ENCODE measurements around the gene TRIOBP.

TRIOBP gene

DNA sequence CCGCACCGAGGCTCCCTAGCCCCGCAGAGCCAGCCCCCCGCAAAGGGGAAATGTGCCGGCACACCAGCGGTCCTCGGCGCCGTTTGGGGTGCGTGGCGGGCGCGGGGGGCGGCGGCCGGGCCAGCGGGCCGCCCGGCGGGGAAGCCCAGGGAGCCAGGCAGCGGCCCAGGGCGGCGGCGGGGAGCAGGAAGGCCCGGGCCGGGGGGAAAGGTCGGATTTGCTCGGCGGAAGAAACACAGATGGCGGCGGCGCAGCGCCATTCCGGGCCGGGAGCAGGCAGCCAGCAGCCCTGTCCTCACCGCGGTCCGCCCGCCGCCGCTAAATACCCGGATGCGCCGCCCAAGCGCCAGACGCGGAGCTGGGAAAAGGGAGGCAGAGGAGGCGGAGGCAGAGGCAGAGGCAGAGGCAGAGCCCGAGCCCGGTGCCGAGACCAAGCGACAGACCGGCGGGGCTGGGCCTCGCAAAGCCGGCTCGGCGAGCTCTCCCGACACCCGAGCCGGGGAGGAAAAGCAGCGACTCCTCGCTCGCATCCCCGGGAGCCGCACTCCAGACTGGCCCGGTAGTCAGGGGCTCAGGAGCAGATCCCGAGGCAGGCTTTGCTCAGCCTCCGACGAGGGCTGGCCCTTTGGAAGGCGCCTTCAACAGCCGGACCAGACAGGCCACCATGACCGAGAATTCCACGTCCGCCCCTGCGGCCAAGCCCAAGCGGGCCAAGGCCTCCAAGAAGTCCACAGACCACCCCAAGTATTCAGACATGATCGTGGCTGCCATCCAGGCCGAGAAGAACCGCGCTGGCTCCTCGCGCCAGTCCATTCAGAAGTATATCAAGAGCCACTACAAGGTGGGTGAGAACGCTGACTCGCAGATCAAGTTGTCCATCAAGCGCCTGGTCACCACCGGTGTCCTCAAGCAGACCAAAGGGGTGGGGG is 108.3 kb downstream of the TRIOBP start:
- peak; percentile 88 for DNase-seq (ENCODE audit: low read depth)

DNA sequence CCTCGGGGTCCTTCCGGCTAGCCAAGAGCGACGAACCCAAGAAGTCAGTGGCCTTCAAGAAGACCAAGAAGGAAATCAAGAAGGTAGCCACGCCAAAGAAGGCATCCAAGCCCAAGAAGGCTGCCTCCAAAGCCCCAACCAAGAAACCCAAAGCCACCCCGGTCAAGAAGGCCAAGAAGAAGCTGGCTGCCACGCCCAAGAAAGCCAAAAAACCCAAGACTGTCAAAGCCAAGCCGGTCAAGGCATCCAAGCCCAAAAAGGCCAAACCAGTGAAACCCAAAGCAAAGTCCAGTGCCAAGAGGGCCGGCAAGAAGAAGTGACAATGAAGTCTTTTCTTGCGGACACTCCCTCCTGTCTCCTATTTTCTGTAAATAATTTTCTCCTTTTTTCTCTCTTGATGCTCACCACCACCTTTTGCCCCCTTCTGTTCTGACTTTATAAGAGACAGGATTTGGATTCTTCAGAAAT is 109.0 kb downstream of the TRIOBP start:
- DNase-seq (ENCODE audit: low read depth): no peak

DNA sequence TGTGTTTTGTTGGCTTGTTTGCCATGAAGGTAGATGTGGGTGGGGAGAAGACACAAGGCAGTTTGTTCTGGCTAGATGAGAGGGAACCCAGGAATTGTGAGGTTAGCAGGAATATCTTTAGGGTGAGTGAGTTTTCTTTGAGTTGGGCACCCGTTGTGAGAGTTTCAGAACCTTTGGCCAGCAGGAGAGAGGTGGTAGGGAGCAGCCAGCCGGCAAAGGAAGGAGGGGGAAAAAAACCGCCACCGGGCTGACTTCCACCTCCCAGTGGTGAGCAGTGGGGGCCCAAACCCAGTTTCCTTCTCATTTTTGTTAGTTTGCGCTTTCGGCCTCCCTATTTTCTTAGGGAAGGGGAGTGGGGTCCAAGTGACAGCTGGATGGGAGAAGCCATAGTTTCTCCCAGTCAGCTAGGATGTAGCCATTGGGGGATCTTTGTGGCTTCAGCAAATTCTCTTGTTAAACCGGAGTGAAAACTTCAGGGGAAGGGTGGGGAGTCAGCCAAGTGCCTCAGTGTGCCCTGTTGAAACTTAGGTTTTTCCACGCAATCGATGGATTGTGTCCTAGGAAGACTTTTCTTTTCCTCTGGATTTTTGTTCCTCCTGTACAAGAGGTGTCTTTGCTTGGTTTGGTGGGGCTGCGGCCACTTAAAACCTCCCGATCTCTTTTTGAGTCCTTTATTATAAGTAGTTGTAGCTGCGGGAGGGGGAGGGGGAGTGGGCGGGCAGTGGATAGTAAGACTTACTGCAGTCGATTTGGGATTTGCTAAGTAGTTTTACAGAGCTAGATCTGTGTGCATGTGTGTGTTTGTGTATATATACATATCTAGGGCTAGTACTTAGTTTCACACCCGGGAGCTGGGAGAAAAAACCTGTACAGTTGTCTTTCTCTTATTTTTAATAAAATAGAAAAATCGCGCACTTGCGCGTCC is 109.8 kb downstream of the TRIOBP start:
- peak; percentile 82 for DNase-seq (ENCODE audit: low read depth)

DNA sequence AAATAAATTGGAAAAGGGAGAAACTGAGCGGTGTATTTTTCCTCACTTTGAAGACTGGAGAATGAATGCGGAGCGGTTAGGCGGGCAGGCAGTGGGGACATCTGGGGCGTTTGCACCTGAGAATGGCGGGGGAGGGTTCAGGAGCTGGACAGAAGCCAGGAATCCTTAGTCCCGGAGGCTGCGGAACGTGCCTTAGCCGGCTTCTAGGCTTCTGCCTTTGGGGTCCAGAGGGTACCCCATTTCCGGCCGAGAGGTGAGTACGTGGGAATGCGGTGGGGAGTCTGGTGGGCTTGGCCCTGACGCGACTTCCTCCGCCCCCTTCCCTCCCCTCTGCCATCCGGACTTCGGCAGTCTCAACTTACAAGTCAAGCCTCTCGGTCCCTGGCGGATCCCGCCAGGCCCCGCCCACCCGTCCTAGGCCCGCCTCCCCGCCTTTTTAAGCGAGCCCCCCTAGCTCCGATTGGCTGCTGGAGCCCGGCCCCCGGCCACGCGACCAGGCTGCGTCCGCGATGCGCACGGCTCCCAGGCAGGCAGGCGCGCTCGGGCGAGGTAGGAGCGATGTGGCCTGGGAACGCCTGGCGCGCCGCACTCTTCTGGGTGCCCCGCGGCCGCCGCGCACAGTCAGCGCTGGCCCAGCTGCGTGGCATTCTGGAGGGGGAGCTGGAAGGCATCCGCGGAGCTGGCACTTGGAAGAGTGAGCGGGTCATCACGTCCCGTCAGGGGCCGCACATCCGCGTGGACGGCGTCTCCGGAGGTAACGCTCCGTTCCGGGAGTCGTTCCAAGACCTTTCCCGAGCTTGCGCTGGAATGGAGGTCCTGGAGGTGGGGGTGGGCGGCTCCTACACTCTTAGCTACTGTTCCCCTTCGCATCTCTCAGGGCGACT is 110.8 kb downstream of the TRIOBP start, which contains the start of gene GCAT:
TSS of gene GCAT (plus strand) at position 525 of the 884 bp plus-strand sequence. CDS start at position 559, 34 bp downstream.
- DNase-seq (ENCODE audit: low read depth): peak; percentile 97

DNA sequence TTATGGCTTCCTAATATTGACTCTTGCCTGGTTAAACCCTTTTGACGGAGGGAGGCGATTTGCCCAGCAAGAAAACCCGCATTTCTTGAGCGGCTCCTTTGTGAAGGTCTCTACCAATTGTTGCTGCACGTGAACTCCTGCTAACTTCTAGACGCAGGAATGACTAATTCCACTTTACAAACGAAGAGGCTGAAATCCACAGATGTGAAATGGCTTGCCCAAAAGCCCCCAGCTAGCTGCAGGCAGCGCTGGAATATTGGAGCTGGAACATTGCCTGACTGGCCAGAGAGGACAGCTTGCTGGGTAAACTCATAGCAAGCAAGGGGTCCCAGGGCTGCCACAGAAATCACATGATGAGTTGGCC is 111.4 kb downstream of the TRIOBP start:
- peak; percentile 57 for DNase-seq (ENCODE audit: low read depth)

DNA sequence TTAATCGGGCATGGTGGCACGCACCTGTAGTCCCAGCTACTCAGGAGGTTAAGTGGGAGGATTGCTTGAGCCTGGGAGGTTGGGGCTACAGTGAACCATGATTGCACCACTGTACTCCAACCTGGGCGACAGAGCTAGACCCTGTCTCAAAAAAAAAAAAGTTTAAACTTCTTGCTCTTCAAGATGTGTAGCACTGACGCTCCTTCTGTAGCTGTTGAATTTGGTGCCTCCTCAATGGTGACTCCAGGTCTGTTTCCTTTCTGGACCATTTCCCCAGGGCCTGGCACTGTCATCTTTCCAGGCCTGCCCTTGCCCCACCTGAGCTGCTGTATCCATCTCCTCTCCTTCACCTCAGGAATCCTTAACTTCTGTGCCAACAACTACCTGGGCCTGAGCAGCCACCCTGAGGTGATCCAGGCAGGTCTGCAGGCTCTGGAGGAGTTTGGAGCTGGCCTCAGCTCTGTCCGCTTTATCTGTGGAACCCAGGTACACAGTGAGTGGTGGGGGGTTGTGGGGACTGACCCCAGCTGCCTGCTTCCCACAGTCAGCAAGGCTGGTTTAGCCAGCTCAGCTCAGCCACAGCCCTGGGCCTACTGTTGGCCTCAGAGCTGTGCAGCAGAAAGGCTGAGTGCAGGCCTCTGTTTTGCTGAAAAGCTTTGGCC is 113.0 kb downstream of the TRIOBP start:
- DNase-seq (ENCODE audit: low read depth): no peak

DNA sequence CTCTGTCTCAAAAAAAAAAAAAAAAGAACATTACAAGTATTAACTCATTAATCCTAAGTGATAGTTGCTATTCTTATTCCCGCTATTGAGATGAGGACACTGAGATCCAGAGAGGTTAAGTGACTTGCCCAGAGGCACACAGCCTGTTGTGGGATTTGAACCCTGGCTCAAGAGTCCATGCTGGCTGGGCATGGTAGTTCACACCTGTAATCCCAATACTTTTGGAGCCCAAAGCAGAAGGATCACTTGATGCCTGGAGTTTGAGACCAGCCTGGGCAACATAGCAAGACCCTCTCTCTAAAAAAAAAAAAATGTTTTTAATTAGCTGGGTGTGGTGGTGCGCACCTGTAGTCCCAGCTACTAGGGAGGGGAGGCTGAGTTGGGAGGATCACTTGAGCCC is 115.0 kb downstream of the TRIOBP start:
- DNase-seq (ENCODE audit: low read depth): no peak

DNA sequence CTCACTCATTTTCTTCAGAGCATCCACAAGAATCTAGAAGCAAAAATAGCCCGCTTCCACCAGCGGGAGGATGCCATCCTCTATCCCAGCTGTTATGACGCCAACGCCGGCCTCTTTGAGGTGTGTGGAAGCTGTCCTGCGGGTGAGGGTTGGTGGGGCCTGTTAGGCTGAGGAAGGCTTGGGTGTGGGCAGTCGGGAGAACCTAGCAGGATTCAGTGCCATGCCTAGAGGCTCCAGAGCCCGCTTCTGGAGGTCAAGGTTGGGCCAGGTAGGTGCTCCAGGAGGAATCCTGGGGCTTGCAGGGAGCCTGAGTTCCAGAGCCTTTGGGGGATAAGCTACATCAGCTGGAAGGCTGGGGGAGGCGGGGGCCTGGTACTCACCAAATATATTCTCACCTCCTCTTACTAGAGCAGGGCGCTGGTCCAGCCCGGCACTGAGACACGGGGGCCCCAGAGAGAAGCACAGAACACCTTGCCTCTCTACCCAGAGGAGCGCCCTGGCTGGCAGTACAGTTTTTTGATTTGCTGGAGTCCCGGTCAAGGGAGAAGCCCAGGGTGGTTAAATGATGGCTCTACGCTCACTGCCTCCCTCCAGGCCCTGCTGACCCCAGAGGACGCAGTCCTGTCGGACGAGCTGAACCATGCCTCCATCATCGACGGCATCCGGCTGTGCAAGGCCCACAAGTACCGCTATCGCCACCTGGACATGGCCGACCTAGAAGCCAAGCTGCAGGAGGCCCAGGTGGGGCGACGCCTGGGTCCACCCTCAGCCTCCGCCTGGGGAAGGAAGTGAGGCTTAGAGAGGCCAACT is 116.2 kb downstream of the TRIOBP start:
- DNase-seq (ENCODE audit: low read depth): no peak

DNA sequence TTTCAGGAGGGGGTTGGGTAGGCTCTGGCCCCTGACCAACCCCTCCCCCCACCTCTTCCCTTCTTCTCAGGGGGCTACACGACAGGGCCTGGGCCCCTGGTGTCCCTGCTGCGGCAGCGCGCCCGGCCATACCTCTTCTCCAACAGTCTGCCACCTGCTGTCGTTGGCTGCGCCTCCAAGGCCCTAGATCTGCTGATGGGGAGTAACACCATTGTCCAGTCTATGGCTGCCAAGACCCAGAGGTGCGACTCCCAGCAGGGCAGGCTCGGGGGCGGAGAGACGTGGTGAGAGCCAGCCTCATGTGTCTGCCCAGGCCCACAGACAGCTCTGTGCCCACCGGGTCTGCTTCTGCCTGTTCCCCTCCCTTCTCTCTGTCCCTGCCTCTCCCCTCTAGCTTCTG is 118.7 kb downstream of the TRIOBP start:
- DNase-seq (ENCODE audit: low read depth): no peak

DNA sequence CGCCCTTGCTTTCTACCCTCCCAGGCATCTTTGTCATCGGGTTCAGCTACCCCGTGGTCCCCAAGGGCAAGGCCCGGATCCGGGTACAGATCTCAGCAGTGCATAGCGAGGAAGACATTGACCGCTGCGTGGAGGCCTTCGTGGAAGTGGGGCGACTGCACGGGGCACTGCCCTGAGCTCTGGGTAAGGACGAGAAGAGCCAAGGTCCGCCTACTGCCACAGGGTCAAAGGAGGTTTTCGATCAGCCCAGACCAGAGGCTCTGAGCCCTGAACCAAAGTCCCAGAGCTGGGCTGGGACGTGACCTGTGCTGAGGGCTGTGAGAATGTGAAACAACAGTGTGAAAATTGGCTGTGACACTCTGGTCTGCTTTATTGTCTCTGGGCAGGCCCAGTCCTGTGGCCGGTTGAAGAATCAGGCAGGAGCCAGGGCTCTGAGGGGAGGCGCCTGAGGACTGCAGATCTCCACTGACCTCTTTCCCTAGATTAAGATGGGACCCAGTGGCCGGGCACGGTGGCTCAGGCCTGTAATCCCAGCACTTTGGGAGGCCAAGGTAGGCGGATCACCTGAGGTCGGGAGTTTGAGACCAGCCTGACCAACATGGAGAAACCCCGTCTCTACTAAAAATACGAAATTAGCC is 119.8 kb downstream of the TRIOBP start:
- no peak for DNase-seq (ENCODE audit: low read depth)

DNA sequence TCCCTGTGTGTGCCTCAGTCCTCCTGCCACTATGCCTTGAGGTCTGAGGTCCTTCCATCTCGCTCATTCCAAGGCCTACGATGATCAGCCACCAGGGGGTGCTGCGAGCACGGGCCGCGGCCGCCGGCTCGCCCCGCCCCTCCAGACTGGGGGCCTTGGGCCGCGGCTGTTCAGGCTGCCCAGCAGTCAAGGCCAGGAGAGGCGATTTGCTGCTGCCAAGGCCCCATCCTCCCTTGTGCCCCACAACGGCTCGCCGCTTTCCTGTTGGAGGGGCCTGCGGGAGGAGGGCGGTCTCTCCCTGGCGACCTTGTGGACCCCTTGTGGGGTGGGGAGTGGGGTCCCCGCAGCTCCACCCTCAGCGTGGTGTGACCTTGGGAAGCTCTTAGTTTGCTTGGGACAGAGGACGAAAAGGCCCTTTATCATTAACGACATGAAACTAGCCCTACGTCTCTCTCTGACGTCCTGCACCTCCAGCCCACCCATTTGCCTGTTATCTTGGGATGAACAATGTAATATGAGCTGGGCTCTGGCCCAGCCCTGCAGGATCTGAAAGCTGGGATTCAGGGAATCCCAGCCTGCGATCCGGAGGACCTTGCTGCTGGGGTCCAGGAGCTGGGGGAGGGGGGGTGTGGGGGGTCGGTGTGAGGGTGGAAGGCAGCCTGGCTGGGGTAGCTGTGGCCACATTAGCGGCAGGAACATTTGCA is 121.0 kb downstream of the TRIOBP start:
- DNase-seq (ENCODE audit: low read depth): peak; percentile 82

DNA sequence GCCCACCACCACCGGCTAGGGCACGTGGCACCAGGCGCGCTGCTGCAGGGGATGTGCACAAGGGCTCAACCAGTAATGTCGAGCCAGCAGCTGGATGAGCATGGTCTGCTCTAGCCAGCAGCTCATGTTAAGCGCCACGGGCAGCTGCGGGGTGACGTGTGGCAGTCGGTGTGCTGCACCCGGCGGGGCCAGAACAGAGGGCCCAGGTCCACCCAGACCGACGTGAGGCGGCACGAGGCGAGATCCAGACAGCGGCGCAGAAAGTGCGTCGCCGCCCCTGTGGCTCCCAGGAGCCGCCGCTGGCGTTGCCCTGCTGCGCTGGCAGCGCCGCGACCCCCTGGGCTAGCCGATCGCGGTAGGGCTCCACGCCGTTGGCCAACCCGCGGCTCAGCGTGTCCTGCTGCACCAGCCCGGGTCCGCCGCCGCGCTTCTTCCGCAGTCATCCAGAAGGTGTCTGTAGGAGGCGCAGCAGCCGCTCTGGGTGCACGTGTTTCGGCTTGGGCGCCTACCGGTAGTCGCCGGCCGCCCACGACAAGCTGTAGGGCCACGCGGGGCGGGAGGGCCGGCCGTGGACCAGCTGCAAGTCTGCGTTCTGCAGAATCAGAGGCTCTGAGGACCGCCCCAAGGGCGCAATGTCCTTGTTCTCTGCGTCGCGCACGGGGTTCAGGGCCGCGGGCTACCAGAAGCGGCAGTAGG is 121.7 kb downstream of the TRIOBP start:
- DNase-seq (ENCODE audit: low read depth): peak; percentile 55

DNA sequence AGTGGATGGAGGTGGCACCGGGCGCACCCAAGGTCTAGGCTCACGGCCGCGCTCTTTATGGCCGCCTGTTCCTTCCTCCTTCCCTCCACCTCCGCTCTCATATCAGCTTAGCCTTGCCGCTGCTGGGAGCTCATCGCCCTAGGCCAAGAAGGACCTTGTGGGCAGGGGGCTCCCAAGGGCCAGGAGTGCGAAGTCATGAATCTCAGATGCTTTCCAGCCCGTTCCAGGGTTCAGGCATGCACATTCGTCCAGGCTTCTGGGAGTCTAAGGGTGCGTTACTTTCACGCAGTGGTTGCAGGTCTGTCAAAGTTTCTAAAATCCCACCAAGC is 122.2 kb downstream of the TRIOBP start:
- no peak for DNase-seq (ENCODE audit: low read depth)

DNA sequence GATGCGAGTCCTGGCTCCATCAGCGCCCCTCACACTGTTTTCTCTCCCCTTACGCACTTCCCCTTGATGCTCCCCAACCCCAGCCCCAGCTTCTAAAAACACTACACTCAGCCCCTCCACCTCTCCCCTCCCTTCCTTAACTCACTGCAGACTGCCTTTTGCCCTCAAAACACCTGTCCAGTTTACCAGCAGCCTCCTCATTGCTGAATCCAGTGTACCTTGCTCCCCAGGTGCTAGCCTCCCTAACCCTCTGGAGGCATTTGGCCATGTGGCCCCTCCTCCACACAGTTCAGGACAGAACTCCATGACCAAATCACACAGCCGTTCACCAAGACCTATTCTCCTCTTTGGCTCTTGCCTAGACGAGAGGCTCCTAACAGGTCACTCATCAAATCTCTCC is 123.5 kb downstream of the TRIOBP start:
- no peak for DNase-seq (ENCODE audit: low read depth)

DNA sequence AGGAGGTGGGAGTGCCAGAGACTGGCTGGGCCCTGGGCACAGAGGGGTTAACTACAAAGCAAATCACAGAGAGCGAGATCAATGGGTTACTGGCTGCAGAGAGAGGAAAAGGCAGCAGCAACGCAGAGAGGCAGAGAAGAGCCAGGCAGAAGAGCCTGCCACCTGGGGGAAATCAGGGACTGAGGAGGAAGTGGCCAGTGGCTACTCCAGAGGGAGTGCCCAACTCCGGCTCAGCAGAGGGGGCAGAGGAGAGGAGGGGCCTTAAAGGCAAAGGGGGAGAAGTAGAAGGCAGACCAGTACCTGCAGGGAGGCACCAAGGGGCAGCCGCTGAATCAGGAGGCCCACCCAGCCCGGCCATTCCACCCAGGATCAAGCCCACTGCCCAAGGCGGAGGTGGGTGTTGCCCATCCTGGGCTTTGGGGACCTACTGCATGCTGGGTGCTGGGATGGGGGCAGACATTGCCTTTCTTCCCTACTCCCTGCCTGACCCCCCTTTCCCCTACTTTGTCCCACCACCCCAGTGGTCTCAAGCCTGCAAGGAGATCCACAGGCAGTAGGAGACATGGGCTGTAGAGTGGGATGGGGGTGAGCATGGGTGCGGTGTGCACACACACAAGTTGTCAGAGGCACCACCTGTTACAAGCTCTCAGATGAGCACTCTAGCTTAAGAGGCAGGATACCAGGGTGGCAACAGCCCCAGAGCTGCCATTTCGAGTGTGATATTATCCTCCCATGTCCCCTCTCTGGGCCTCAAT is 125.4 kb downstream of the TRIOBP start:
- no peak for DNase-seq (ENCODE audit: low read depth)

DNA sequence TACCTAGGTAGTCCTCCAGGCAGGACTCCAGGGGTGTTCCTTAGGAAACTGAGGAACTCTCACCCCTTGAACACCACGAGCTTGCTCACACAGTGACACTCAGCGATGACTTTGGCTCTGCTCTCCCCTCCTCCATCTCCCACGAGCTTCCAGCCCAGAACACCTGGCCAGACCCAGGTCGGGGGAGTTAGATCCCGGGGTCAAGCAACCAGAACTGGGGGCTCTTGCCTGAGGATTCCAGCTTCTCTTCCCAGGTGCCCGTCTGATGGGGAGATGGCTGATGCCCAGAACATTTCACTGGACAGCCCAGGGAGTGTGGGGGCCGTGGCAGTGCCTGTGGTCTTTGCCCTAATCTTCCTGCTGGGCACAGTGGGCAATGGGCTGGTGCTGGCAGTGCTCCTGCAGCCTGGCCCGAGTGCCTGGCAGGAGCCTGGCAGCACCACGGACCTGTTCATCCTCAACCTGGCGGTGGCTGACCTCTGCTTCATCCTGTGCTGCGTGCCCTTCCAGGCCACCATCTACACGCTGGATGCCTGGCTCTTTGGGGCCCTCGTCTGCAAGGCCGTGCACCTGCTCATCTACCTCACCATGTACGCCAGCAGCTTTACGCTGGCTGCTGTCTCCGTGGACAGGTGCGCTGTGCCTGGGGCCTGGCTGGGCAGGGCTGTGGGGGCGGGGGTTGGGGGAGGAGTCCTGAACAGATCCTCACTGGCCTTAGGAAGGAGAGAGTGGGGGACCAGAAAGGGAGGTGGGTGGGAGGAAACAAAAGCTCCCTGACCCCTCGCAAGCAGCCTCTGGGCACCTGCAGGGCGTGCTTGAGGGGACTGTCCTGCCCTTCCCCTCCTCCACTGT is 126.5 kb downstream of the TRIOBP start, which contains the start of gene GALR3:
TSS of gene GALR3 (plus strand) at position 249 of the 852 bp plus-strand sequence. CDS start at position 274, 25 bp downstream.
- DNase-seq (ENCODE audit: low read depth): no peak

Data from ELR (cell line).